Activated naive CD4-positive, alpha-beta T cell treated with anti-CD3 and anti-CD28 coated beads, Interleukin-2, amount 50 U/mL, for 72 hours (primary cell): Measurements from ENCODE around the gene SULF2. TPM values are rescaled to one million over a fixed set of nuclear protein-coding genes. Genes with fewer than 3 reads are reported as not detected.

Source experiments
- ATAC-seq, 2 donors: fragments of 150-1000 bp; cut with Tn5 transposase; 2 replicates each; pipeline ENCODE4 v1.10.0; 2021; ENCODE audit warnings: mild to moderate bottlenecking in 2 of 2, moderate library complexity in 2 of 2
- DNase-seq, 2 donors: peaks; one replicate each; pipeline ENCODE4 v3.0.0; 2021 to 2022; ENCODE audit warnings: low spot score in 2 of 2
- H3K27ac Mint-ChIP-seq, 2 donors: one replicate each; pipeline ENCODE4 v1.8.0; 2022; ENCODE audit warnings: mild to moderate bottlenecking in 2 of 2, mixed read lengths in 2 of 2
- H3K36me3 Mint-ChIP-seq, 2 donors: one replicate each; pipeline ENCODE4 v1.8.0; 2022; ENCODE audit warnings: mixed read lengths in 2 of 2
- H3K9me3 Mint-ChIP-seq, 2 donors: one replicate each; pipeline ENCODE4 v1.8.0; 2022; ENCODE audit warnings: mixed read lengths in 2 of 2
- total RNA-seq, 2 donors: library from RNA; stranded (reverse); gene quantifications; one replicate each; pipeline ENCODE4 v1.2.3, GENCODE V29; 2022

The SULF2 gene
- total RNA-seq, 2 donors from 2014 or later, result 1.4 to 2.3 TPM

DNA sequence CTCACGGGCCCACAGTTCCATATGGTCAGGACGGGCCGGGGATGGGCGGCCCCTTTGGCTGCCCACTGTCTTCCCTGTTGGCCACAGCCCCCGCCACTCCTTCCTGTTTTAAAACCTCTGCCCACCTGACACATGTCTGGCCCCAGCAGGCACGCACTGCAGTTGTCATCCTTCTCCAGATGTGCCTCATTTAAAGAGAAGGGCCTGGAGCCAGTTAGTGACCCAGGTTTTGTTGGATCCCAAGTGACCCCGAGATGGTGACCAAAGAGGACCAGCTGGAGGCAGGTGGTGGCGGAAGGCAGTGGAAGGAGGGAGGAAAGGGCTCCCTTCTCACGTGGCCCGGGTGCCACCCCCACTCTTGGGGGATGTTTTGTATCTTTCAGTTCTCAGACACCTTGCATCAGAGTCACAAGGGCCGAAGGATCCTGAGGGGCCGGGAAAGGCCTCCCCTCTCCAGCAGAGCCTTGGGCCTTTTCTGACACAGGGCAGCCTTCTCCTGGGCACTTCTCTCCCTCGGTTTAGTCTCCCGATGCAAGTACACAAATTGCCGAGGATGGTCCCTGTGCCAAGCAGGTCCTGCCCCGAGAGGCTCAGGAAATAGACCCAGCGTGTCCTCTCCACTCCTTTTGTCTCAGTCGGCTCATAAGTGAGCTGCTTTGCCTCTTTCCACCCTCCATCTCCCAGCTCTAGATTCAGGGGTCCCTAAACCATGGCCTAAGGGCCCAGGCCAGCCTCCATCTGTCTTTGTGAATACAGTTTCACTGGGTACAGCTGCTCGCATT lies 117.6 kb downstream of the SULF2 start:
- Mint-ChIP-seq H3K27ac (no peak overlapping the region), H3K9me3 (no peaks in the 10 kb centered on the region), H3K36me3 (no peaks in the 10 kb centered on the region)
- no peak for DNase-seq
- ATAC-seq, result no peak

DNA sequence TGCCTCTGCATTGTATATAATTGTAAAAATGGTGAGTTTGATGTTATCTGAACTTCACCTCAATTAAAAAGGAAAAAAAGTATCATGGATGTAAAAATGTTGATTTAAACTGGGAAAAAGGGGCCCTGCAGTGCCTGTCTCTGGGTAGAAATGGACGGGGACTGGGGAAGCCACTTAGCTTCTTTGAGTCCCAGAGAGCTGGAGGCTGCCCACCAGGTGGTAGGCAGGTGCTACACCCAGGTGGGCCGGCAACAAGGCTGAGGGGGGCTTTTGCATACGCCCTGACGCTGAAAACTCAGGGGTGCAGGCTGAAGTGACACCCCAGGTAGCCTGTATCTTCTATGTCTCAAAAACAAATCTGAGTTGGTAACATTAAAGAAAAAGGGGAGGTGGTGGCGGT lies 118.2 kb downstream of the SULF2 start:
- Mint-ChIP-seq H3K36me3 (no peaks in the 10 kb centered on the region), H3K27ac (peak overlapping the region; percentile 75 to 78), H3K9me3 (no peaks in the 10 kb centered on the region)
- no peak for DNase-seq
- no peak for ATAC-seq

DNA sequence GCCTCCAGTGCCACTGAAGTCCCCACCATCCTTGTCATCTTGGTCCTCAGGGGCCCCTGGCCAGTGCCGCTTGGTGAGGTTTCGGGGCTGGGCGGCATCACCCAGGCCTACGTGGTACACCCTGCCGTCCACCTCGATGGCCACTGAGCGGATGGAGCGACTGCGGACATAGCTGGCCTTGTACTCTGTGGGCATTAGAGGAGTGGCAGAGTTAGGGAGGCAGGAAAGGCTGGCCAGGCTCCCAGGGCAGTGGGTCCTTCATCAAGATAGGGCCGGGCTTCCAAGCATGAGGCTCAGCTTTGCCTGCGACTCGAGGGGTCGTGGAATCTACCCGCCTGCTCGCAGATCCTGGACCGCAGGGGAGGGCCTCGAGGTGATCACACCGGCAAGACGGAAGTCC lies 119.0 kb downstream of the SULF2 start:
- Mint-ChIP-seq H3K36me3 (no peaks in the 10 kb centered on the region), H3K27ac (peak overlapping the region; percentile 75 to 78), H3K9me3 (no peaks in the 10 kb centered on the region)
- ATAC-seq (no peak), DNase-seq (no peak)

DNA sequence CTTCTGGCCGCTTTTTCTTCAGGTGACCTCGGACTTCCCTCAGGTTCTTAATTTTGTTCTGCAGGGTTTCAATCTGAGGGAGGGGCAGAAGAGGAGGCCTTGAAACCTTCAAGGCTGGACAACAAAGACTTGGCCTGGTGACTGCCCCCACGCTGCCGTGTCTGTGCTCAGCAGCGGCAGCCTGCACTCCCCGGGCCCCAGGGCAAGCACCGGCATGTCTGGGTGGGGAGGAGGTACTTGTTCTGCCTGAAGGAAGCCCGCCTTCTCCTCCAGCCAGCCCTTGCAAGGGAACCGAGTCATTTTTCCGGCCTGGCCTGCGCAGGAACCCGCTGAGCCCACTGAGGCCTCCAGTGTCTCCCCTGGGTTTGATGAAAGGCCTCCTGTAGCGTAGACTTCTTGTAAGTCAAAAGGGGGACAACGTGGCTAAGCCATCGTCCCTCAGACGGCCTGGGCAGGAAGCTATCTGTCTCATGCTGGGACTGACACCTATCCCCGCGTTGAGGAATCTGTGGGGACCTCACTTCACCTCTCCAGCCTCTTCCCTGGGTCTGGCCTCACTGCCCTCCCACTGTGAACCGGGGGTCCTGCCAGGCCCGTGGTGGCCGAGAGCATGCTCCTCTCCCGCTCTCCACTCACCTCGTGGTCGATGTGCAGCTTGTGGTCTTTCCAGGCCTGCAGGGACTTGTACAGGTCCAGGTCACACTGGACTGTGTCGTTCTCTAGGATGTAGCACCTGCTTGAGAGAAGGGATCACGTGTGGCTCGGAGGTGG lies 119.9 kb downstream of the SULF2 start:
- H3K27ac Mint-ChIP-seq, result no peak overlapping the region
- no peak for DNase-seq
- H3K36me3 Mint-ChIP-seq, result no peaks in the 10 kb centered on the region
- H3K9me3 Mint-ChIP-seq, result no peaks in the 10 kb centered on the region
- ATAC-seq, result no peak

DNA sequence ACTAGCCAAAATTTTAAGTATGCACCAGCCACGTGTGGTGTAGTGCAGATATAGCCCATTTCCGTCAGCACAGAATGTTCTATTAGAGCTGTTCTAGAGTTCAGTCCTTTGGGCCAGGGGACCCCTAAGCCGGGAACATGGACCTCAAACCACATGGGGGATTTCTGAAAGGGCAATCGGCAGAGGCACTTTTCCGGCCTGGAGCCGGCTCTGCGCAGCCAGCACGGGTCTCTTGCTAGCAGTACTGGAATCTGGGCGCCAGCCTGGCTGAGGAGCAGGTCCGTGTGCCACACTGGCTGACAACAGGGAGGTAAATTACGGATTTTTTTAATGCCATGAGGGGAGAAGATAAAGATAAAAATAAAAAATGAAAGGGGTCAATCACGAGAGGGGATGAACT lies 120.5 kb downstream of the SULF2 start:
- ATAC-seq, result no peak
- Mint-ChIP-seq H3K9me3 (no peaks in the 10 kb centered on the region), H3K36me3 (no peaks in the 10 kb centered on the region), H3K27ac (peak overlapping the region in 1 of 2 donors; percentile 81)
- DNase-seq, result no peak

DNA sequence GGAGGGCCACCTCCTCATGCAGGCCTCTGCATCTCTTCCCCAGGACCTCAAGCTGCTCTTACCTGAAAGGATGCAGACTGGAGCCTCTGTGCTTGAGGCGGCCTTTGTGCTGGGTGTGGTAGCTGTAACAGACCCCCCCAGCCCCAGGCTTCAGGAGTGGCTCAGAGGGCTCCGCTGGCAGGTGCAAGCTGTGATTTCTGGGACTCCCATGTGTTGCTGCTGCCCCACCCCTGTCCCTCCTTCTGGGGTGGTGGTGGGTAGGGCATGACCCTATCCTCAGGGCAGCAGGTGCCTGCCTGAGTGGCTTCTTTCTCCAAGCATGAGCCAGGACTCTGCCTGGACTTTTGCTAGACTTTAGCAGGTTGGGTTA lies 121.2 kb downstream of the SULF2 start:
- peak overlapping the region in 1 of 2 donors; percentile 77 for H3K27ac Mint-ChIP-seq
- ATAC-seq (peak; percentile 9 to 23), DNase-seq (no peak)
- no peaks in the 10 kb centered on the region for H3K9me3 Mint-ChIP-seq
- no peaks in the 10 kb centered on the region for H3K36me3 Mint-ChIP-seq

DNA sequence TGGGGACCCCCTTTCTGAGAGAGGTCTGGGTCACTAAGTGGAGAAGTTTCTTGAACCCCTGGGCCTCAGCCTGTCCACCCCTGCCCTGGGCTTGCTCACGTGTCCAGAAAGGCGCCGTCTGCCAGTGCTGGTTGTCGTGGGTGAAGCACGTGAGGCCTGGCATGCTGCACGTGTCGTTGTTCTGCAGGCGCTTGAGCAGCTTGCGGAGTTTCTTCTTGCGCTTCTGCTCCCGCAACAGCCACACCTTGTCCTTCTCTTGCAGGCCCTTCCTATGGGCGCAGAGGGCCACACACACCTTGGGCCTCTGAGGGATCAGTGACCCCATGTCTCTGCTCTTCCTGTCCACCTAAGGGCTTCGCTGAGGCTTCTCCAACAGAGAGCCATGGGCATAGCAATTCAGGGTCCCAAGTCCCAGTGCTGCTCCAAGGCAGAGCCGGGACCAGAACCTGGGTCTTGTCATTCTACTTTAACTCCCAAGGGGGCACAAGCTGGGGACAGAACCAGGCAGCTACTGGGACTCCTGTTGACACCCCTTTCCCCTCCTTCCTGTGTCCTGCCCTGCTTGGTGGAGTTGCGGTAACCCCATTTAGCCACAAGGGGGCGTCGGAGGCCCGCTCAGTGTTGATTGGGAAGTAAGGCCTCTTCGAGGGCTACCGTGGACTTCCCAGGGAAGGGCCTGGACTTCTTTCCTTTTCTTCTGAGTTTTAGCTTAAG lies 121.8 kb downstream of the SULF2 start:
- DNase-seq (peak; percentile 67 to 84), ATAC-seq (peak; percentile 69 to 77)
- H3K36me3 Mint-ChIP-seq, result no peaks in the 10 kb centered on the region
- no peaks in the 10 kb centered on the region for H3K9me3 Mint-ChIP-seq
- peak overlapping the region in 1 of 2 donors; percentile 77 for H3K27ac Mint-ChIP-seq

DNA sequence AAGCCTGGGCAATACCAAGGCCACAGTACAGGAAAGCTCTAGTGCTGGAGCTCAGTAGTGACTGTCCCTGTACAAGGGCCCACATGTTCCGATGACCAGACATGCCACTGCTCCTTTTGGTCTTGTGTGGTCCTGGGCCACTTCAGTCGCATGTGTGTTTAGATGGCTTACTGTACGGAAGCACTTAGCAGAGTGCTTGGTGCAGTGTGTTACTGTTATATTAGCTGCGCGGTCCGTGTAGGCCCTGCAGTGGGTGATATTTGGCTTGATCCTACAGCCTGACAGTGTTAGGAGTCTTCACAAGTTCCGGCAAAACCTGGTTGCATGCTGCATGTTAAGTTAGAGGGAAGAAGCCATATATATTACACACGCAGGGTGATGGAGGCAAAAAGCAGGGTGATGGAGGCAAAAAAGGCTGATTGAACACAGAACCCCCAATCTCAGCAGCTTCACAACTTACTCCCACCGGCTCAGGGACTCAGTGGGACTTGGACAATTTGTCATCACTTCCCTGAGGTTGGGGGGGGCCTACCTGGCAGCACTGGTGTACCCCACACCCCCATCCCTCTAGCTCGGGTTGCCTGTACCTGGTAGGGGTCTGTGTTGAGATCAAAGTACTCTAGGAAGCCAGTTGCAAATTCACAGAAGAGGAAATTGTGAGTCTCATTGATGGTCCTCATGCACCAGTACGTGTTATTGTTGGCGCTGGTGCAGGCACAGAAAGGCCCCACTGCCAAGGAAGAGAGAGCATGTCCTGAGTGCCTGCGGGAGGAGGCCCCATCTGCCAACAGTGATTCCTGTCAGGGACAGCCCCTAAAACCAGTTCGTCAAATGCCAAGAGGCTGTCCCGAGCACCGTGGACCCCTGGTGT lies 122.6 kb downstream of the SULF2 start:
- DNase-seq (no peak), ATAC-seq (no peak)
- H3K36me3 Mint-ChIP-seq, result no peaks in the 10 kb centered on the region
- H3K9me3 Mint-ChIP-seq, result no peaks in the 10 kb centered on the region
- peak overlapping the region in 1 of 2 donors; percentile 48 for H3K27ac Mint-ChIP-seq

DNA sequence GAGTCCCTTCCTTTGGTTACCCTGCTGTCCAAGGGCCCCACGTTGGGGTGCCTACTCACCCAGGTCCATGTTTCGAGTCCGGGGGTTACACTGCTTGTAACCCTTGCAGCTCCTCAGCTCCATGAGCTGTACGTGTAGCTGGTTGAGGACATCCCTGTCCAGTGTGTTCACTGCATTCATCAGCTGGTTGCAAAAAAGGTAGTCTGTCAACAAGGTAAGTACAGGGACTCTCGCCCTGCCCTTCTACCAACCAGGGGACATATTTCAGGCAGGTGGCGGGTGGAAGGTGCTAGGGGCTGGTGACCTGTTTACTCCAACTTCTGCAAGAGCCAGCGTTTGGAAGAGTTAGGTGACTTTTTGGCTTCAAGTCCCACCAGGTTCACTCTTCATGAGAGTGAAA lies 123.6 kb downstream of the SULF2 start:
- peak overlapping the region; percentile 38 to 75 for H3K27ac Mint-ChIP-seq

DNA sequence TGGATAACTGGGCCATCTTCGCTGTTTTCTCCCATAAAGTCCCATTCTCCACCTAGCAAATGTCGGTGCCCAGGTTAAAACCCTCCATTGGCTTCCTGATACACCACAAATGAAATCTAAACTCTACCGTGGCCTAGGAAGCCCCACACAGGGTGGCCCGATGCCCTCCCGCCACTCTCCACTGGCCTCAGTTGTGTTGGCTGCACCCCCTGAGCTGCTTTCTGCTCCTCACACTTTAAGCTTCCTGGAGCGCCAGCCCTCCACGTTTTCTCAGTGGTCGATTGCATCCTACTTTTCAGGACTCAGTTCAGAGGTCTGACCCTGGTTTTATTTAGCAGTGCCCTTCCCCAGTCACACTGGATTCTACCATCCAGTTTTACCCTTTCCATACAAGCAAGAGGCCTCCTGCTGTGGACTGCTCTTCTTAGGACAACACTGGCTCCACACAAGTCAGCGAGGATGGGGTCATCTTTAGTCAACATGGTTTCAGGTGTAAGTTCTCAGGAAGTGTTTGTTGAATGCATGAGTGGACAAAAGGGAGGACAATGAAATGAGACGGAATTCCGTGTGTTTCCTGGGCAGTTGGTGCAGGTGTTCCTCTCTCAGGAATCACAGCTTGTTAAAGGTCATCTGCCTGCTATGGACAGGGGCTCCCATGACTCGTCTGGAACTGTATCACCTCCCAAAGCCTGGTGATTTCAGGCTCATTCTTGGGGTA lies 124.1 kb downstream of the SULF2 start:
- H3K9me3 Mint-ChIP-seq, result no peaks in the 10 kb centered on the region
- no peaks in the 10 kb centered on the region for H3K36me3 Mint-ChIP-seq
- H3K27ac Mint-ChIP-seq, result peak overlapping the region; percentile 58 to 75
- DNase-seq (no peak), ATAC-seq (no peak)

More for the DNA sequence above, 123.6 kb downstream of the SULF2 start:
- Mint-ChIP-seq H3K36me3 (no peaks in the 10 kb centered on the region), H3K9me3 (no peaks in the 10 kb centered on the region)
- no peak for ATAC-seq
- DNase-seq, result no peak

DNA sequence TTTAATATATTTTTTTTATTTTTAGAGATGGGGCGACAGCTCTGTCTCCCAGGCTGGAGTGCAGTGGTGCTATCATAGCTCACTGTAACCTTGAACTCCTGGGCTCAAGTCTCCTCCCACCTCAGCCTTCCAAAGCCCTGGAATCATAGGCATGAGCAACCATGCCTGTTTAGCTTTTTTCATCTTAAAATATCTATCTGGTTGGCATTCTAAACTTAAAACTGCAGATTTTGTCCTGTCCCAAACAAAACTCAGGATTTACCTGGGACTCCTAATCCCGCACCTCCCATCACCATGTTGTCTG lies 124.7 kb downstream of the SULF2 start:
- ATAC-seq (no peak), DNase-seq (no peak)
- Mint-ChIP-seq H3K27ac (peak overlapping the region; percentile 58 to 75), H3K9me3 (no peaks in the 10 kb centered on the region), H3K36me3 (no peaks in the 10 kb centered on the region)

DNA sequence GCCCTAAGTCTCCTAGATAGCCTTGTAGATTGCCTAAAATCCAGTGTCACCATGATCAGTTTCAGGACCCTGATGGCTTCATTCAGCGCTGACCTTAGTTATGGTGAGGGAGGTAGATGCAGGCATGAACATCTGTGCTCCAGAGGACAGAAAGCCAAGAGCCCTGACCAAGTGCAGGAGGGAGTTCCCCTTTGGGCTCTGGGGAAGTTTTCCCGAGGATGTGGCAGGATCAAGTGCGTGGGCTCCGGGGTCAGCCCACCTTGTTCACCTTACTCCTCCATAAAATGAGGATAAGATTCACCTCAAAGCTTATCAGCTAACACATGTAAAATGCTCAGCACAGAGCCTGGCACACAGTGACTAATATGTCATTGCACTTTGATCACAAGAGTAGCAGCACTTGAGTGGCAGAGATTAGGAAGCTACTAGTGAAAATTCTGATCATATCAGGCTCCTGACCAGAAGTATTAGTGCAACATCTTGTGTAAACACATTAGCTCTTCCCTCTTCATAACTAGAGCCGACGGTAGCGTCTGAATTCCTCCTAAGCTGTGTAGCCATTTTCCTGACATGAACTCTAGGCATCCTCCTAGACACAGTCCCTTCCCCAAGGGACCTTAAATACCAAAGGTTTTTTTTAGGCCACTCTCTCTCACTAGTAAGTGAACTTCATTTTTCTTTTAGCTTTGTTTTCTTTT lies 125.2 kb downstream of the SULF2 start:
- Mint-ChIP-seq H3K27ac (peak overlapping the region; percentile 38 to 82), H3K9me3 (no peaks in the 10 kb centered on the region), H3K36me3 (no peaks in the 10 kb centered on the region)
- DNase-seq, result no peak
- ATAC-seq, result no peak

DNA sequence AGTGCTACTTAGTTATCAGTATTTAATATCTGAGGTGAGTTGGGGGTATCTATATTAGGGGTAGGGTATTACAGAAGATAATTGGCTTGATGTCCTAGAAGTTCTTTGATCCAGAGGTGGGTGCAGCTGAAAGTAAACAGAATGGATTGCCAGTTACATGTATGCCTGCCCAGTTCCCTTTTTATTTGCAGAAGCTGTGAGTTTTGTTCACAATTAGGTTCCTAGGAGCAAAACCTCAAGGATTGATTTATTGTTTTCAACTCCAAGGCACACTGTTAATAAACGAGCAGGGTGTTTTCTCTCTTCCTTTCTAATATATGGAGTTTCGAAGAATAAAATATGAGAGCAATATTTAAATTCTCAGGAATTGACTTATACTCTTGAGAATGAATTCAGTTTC lies 129.0 kb downstream of the SULF2 start:
- ATAC-seq (no peak), DNase-seq (no peak)
- Mint-ChIP-seq H3K27ac (peak overlapping the region in 1 of 2 donors; percentile 68), H3K36me3 (peaks cover 1 to 9% of the 10 kb centered on the region in 2 donors), H3K9me3 (no peaks in the 10 kb centered on the region)

DNA sequence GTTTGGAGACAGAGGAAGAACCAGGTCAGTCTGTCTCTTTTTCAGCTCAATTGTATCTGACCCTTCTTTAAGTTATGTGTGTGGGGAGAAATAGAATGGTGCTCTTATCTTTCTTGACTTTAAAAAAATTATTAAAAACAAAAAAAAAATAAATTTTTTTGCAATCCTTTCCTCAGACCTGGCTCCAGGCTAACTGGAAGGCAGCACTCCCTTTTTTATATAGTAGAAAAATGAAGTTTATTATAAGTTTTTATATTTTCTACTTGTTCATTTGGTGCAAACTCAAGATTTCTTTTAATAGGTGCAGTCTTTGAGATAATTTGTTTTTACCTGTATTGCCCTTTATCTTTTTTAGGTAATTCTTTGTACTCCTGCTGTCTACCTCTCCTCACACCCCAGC lies 129.6 kb downstream of the SULF2 start:
- no peak overlapping the region for H3K27ac Mint-ChIP-seq
- H3K36me3 Mint-ChIP-seq, result peaks cover 7 to 14% of the 10 kb centered on the region in 2 donors
- no peaks in the 10 kb centered on the region for H3K9me3 Mint-ChIP-seq
- ATAC-seq (no peak), DNase-seq (no peak)

DNA sequence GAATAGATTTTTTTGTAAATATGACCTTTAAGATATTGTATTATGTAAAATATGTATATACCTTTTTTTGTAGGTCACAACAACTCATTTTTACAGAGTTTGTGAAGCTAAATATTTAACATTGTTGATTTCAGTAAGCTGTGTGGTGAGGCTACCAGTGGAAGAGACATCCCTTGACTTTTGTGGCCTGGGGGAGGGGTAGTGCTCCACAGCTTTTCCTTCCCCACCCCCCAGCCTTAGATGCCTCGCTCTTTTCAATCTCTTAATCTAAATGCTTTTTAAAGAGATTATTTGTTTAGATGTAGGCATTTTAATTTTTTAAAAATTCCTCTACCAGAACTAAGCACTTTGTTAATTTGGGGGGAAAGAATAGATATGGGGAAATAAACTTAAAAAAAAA lies 130.9 kb downstream of the SULF2 start:
- Mint-ChIP-seq H3K27ac (peak overlapping the region in 1 of 2 donors; percentile 82), H3K9me3 (no peaks in the 10 kb centered on the region), H3K36me3 (peaks cover 7 to 14% of the 10 kb centered on the region in 2 donors)
- ATAC-seq (no peak), DNase-seq (no peak)
